ENCODE results near the gene MAST3. TPM values are rescaled to one million over a fixed set of nuclear protein-coding genes. Genes with fewer than 3 reads are reported as not detected.
A peak's percentile ranks its signal among the peaks of the same experiment; 100 is the strongest.

Gene MAST3
- total and polyA plus RNA-seq, 8 donors = 13.7 to 27.5 (median 23.6) TPM

DNA sequence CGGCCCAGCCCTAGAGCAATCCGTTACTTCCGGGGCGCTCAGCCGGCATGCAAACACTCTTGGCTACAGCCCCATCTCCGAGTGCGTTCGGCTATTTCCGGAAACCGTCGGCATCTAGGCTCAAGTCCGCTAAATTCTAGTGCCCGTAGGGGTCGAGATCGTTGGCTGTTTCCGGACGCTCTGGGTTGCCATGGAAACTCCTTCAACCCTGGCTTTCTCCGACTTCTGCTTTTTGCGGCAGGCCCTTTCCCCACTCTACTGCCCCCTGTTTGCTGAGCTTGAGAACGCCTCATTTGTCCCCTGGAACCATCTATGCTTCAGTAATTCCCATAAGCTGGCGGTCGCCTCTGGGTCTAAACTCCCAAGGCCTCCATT lies 54.9 kb downstream of the MAST3 start:
- TF ChIP-seq, protein P1, sequence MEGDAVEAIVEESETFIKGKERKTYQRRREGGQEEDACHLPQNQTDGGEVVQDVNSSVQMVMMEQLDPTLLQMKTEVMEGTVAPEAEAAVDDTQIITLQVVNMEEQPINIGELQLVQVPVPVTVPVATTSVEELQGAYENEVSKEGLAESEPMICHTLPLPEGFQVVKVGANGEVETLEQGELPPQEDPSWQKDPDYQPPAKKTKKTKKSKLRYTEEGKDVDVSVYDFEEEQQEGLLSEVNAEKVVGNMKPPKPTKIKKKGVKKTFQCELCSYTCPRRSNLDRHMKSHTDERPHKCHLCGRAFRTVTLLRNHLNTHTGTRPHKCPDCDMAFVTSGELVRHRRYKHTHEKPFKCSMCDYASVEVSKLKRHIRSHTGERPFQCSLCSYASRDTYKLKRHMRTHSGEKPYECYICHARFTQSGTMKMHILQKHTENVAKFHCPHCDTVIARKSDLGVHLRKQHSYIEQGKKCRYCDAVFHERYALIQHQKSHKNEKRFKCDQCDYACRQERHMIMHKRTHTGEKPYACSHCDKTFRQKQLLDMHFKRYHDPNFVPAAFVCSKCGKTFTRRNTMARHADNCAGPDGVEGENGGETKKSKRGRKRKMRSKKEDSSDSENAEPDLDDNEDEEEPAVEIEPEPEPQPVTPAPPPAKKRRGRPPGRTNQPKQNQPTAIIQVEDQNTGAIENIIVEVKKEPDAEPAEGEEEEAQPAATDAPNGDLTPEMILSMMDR (IDR thresholded peaks at IDR 0.05) = peak in 3 of 4 donors; percentile 11 to 41 (median 22)
- peaks cover 13 to 23% (median 18%) of the 10 kb centered on the region in 3 donors for H3K4me1 ChIP-seq
- H3K4me3 ChIP-seq = peak overlapping the region; percentile 6 to 86 (median 74)
- 0% methylated on average over 22 of the region's 22 CpGs for WGBS, 2 donors
- ATAC-seq (peak; percentile 64 to 82 (median 73)), FAIRE-seq (peak; percentile 68), DNase-seq (peak; percentile 88 to 98 (median 95))
- H3K36me3 ChIP-seq = no peaks in the 10 kb centered on the region
- H3K9me3 ChIP-seq = no peaks in the 10 kb centered on the region
- no peaks in the 10 kb centered on the region for H3K27me3 ChIP-seq
- peak overlapping the region; percentile 80 to 92 (median 89) for H3K27ac ChIP-seq
- intact Hi-C loops (cut with DNase I) = no loop called here

DNA sequence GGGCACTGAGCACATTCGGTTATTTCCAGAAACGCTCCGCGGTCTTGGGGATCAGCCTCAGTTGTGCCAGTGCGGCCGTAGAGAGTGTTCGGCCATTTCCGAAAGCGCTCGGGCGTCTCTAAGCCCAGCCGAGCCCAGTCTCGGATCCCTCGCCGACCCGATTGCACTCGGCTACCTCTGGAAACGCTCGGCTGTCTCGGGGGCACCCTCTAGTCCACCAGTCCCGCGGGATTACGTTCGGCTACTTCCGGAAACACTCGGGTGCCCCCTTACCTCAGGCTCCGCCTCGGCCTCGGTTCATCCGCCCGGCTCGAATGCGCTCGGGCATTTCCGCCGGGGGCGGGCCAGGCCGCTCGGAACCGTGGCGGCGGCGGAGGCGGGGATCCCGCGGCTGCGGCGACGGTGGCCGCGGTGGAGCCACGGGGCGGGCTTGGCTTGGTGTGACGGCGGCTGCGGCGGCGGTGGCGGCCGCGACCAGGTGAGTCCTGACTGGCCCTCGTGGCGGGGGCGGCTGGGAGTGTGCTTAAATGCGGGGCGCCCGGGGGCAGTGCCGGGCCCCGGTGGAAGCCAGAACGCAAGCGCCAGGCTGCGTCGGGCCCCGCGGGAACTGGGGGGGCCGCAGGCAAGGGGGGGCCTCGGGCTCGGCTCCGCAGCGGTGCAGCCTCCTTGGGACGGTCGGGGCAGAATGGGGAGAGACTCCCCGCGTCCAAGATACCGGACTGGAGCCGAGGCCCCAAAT lies 55.4 kb downstream of the MAST3 start, which contains the start of gene PIK3R2:
Gene PIK3R2 (plus strand): TSS at position 347 of the 739 bp plus-strand sequence. CDS start 2,717 bp downstream, outside the sequence.
- Histone ChIP-seq H3K27me3 (no peaks in the 10 kb centered on the region), H3K9me3 (no peaks in the 10 kb centered on the region), H3K4me1 (peaks cover 13 to 27% (median 21%) of the 10 kb centered on the region in 3 donors), H3K4me3 (peak within 1 kb of the TSS; percentile 66 to 86 (median 74)), H3K36me3 (no peaks in the 10 kb centered on the region), H3K27ac (peak within 1 kb of the TSS; percentile 80 to 92 (median 89))
- 0% methylated on average over 68 to 86 of the region's 86 CpGs for WGBS, 2 donors
- TF ChIP-seq, protein P1 (IDR thresholded peaks at IDR 0.05) = no peak
- FAIRE-seq (peak; percentile 73), DNase-seq (peak; percentile 99 to 100 (median 100)), ATAC-seq (peak; percentile 83 to 90 (median 85))
- intact Hi-C loops (cut with DNase I) = no loop called here

DNA sequence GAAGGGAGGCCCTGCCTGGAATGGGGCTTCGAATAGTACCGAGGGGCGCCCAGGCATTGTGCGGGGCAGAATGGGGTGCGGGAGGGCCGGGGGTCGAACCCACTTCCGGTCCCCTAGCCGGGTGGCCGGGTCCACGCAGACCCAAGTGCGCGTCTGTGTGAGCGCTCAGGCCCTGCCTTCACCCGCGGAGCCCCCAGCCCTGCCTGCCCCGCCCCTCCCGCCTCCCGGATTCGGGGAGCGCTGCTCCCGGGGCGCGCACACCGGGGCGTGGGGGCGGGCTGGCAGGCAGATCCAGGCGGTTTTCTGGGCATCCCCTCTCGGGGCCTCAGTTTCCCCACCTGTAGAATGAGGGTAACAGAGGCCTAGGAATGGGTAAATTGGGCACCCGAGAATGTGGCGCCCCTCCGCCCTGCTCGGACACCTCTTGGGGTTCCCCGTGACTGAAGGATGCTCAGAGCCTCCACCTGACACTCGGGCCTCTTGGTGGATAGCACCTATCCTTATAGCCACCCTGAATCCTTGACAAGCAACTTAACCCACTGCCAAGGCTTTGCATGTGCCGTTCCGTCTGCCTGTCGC lies 56.1 kb downstream of the MAST3 start:
- peaks cover 13 to 27% (median 21%) of the 10 kb centered on the region in 3 donors for H3K4me1 ChIP-seq
- peak overlapping the region; percentile 70 to 92 (median 86) for H3K27ac ChIP-seq
- no peaks in the 10 kb centered on the region for H3K27me3 ChIP-seq
- H3K4me3 ChIP-seq = peak overlapping the region; percentile 66 to 86 (median 74)
- intact Hi-C loops (cut with DNase I) = no loop called here
- no peaks in the 10 kb centered on the region for H3K9me3 ChIP-seq
- TF ChIP-seq, protein P1 (IDR thresholded peaks at IDR 0.05) = no peak
- 1 to 2% methylated on average over 30 to 38 of the region's 38 CpGs for WGBS, 2 donors
- DNase-seq (peak in 2 of 6 donors; percentile 47 to 72), ATAC-seq (no peak), FAIRE-seq (no peak)
- H3K36me3 ChIP-seq = no peaks in the 10 kb centered on the region

DNA sequence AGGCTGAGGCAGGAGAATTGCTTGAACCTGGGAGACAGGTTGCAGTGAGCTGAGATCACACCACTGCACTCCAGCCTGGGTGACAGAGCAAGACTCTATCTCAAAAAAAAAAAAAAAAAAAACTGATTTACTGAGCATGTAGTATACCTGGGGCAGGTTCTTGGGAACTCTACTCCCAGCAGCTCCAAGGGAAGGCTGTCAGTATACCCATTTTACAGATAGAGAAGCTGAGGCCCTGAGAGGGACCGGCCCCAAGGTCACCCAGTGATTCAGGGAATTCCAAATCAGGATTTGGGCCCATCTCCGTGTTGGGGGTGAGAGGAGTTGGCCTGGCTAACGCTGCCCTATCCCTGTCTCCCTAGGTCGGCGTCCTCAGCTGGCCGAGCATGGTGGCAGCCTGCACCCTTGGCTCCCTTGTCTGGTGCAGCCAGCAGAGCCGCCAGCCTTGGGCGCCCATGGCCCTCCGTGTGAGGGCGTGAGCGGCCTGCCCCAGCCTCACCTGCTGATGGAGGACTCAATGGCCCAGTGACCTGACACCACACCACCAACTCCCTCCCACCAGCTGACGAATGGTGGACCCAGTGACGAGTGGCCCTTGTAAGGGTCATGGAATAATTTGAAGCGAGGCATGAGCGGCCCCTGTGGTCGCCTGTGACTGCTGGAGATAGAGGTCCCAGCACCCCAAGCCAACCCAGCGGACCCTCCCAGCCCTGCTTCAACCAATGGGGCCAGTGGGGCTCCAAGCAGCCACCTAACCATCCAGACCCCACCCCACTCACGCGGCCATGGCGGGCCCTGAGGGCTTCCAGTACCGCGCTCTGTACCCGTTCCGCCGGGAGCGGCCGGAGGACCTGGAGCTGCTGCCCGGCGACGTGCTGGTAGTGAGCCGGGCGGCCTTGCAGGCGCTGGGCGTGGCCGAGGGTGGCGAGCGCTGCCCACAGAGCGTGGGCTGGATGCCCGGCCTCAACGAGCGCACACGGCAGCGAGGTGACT lies 57.8 kb downstream of the MAST3 start:
- no peak overlapping the region for H3K4me3 ChIP-seq
- TF ChIP-seq, protein P1 (IDR thresholded peaks at IDR 0.05) = no peak
- DNase-seq = peak in 4 of 6 donors; percentile 33 to 84 (median 46)
- 92% methylated on average over 41 to 43 of the region's 43 CpGs for WGBS, 2 donors
- no peaks in the 10 kb centered on the region for H3K9me3 ChIP-seq
- intact Hi-C loops (cut with DNase I) = no loop called here
- no peak for ATAC-seq
- no peaks in the 10 kb centered on the region for H3K27me3 ChIP-seq
- no peaks in the 10 kb centered on the region for H3K36me3 ChIP-seq
- peaks cover 13 to 27% (median 21%) of the 10 kb centered on the region in 3 donors for H3K4me1 ChIP-seq
- no peak for FAIRE-seq
- H3K27ac ChIP-seq = peak overlapping the region in 1 of 4 donors; percentile 62

All from pancreas (tissue), 10 donors.